Measurements from ENCODE around the gene OR6S1. TPM values are rescaled to one million over a fixed set of nuclear protein-coding genes. Genes with fewer than 3 reads are reported as not detected.
"Not testable (repeated sequence)": the region's sequence is repeated elsewhere in the genome, so short reads cannot be mapped to it uniquely, and the experiment has no call there.

OR6S1 gene
- total RNA-seq, 2 experiments from 2014 or later, result not detected

DNA sequence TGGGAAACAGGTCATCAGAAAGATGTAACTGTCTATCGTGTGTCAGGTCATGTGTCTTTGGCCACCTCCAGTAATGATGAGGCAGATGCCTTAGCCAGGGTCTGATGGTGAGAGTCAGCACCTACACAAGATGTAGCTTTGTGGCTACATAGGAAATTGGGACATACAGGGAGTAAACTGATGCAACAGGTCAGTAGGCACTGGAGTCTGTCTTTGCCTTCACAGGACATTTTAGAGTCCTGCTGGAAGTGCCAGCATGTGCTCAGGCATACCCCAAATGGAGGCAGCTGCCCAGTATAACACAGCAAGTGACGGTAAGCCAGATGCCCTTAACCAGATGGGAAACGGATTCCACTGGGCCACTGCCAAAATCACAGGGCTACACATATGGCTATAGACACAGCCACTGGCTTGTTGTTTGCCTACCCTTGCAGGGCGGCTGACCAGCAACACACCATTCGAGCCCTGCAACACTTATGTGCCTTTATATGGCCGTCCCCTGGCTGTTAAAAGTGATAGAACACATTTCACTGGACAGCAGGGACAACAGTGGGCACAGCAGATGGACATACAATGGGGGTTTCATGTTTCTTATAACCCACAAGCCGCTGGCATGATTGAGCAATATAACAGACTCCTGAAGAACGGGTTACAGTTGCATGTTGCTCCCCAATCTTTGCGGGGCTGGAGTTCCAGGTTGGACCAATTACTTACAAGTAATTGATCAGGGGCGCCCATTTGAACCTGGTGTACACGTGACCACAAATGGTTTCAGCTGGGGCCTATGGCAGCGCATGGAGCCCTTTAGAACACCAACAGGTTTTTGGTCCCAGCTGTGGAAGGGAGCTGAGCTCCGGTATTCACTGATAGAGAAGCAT, 37.4 kb downstream of the OR6S1 start:
- ChIA-PET POLR2A (no interaction called here), CTCF (no interaction called here)

DNA sequence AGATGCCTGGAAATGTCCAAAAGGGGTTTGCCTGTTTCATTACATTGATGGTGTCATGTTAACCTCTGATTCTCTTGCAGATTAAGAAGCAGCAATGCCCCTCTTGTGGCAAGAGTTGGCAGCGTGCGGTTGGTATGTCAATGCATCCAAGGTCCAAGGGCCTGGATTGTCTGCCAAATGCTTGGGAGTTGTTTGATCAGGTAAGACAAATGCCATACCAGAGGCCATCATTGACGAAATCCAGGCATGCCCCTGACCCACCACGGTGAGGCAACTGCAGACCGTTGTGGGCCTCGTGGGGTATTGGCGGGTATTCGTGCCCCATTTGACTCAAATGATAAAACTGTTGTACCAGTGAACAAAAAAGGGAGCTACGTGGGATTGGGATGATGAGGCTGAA, 38.9 kb downstream of the OR6S1 start:
- POLR2A ChIA-PET, result no interaction called here
- CTCF ChIA-PET, result no interaction called here

DNA sequence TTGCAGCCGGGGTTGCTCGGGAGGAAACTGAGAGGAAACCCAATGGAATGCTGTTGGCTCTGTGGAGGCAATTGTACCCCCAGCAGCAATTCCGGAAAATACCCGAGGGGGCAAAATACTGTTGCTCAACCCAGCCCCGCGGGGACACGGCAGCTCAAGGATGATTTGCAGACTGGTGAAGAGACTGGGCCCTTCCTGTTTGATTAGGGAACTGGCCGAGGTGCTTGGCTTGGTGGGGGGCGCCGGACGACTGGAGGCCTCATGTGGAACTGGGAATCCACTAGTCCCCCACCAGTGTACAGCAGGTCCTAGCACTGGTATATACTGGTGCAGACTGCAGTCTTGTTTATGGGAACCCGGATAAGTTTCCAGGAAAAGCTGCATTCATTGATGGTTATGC, 40.0 kb downstream of the OR6S1 start:
- ChIA-PET POLR2A (no interaction called here), CTCF (no interaction called here)

DNA sequence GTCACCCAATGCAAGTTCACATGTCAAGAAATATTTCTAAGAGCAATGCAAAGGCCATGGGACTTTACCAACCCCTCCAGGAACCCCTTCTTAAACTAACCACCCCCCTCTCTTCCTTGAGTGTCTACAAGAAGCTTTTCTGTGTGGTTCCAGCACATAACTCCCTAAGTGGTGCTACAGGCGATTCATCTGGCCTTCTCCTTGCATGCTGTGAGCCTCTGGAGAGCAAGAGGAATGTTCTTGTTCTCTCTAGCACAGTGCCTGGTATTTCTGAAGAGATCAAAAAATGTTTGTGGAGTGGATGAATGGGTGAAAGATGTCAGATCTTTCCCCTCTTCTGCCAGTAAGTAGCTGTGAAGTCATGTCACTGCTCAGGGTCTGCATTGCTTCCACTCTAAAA, 44.4 kb downstream of the OR6S1 start:
- ChIA-PET CTCF (interaction anchor here (1.1 to 1.6 kb wide), 2 partner anchors 12 to 110 kb away, joined by 3 to 5 read pairs; no protein-coding TSS in a partner anchor), POLR2A (no interaction called here)

DNA sequence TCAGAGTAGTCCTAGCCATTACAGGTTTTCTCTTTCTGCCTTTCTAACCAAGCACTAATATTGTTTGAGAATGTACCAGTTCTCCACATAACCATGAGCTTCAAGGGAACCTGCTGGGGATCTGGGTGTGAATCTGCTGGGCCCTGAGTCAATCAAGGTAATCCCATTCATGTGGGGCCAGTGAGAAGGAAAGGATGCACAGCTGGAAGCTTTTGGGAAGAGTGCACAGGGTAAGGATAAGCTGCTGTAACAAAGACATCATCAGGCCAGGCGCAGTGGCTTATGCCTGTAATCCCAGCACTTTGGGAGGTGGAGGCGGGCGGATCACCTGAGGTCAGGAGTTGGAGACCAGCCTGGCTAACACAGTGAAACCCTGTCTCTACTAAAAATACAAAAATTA, 45.8 kb downstream of the OR6S1 start:
- POLR2A ChIA-PET, CTCF ChIA-PET: not testable (repeated sequence)

DNA sequence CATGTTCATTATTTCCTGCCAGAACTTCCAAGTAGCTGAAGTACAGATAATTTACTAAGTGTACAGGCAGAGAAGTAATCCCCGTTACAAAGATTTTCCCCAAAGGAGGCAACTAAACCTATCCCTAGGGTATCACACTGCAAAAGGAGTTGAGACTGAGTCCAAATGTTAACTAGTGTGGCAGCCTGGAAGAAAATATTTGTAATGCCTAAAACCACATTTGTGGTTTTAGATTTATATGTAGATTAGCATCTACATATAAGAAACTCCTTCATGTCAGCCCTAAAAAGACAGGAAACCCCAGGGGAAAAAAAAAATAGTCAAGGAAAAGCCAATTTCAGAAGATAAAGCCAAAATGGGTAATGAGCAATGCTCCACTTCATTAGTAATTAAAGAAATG, 48.9 kb downstream of the OR6S1 start:
- CTCF ChIA-PET, result no interaction called here
- POLR2A ChIA-PET, result no interaction called here

DNA sequence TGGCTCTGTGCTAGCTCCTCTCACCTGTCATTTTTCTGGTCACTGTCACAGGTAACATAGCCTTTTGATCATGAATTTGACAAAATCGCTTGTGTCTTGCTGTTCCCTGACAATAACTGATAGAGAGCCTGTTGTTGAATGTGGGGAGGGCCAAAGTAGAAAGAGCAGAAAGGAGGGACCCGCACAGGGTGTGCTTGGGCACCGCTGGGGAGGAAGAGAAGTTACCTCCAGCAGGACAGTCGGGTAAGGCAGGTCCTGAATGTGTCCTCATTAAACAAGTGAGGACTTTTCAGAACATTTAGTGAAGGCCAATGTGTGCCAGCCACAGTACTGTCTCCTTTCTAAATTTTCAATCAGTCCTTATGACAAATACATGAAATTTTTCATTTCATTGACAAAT, 50.3 kb downstream of the OR6S1 start, which contains the start of gene RNASE12:
RNASE12 (minus strand) TSS at position 142 of the 400 bp plus-strand sequence. CDS start 653 bp downstream, outside the sequence.
- CTCF ChIA-PET, result no interaction called here
- POLR2A ChIA-PET, result no interaction called here

Other genes with a start within 250 kb of the OR6S1 start
- gene TEP1, start 228.2 kb downstream of the OR6S1 start, total RNA-seq, result 10 to 100 TPM; 29.9 to 31.6 TPM
- under 1 TPM; 0.06 to 0.11 TPM for gene KLHL33, start 205.5 kb downstream of the OR6S1 start, total RNA-seq
- 10 to 100 TPM; 54.0 to 55.4 TPM for gene OSGEP, start 186.9 kb downstream of the OR6S1 start, total RNA-seq
- 100 to 1,000 TPM; 243 to 246 TPM for gene APEX1, start 186.5 kb downstream of the OR6S1 start, total RNA-seq
- 10 to 100 TPM; 27.1 to 28.0 TPM for gene PIP4P1, start 180.3 kb downstream of the OR6S1 start, total RNA-seq
- gene PNP, start 172.3 kb downstream of the OR6S1 start, total RNA-seq, result 100 to 1,000 TPM; 212 to 219 TPM
- gene RNASE10, start 136.2 kb downstream of the OR6S1 start, total RNA-seq, result under 1 TPM; 0.21 to 0.30 TPM
- gene RNASE9, start 80.6 kb downstream of the OR6S1 start, total RNA-seq, result not detected
- gene RNASE11, start 53.7 kb downstream of the OR6S1 start, total RNA-seq, result not detected
- gene RNASE12, start 50.3 kb downstream of the OR6S1 start, total RNA-seq, result not detected
- under 1 TPM; 0.10 to 0.57 TPM for gene RNASE4, start 42.9 kb upstream of the OR6S1 start, total RNA-seq
- gene ANG, start 47.1 kb upstream of the OR6S1 start, total RNA-seq, result under 1 TPM; 0.34 to 0.99 TPM
- gene EDDM3A, start 104.2 kb upstream of the OR6S1 start, total RNA-seq, result not detected
- gene EDDM3B, start 126.7 kb upstream of the OR6S1 start, total RNA-seq, result not detected
- under 1 TPM; 0.34 to 0.40 TPM for gene RNASE6, start 139.6 kb upstream of the OR6S1 start, total RNA-seq
- not detected for gene RNASE1, start 161.2 kb upstream of the OR6S1 start, total RNA-seq
- not detected for gene RNASE3, start 249.7 kb upstream of the OR6S1 start, total RNA-seq

Data from activated CD8-positive, alpha-beta memory T cell treated with anti-CD3 and anti-CD28 coated beads for 36 hours (primary cell).